HTR-8/SVneo (cell line): ENCODE measurements around the gene C2orf69.

Experiments used
- DNase-seq: peaks from one replicate; pipeline ENCODE4 v3.0.0; 2011; ENCODE audit warnings: low spot score, mixed read lengths; ENCODE audit not compliant: insufficient read length
- FAIRE-seq: peaks from 2 replicates; lab custom pipeline; 2011; peaks lifted over from hg19 to GRCh38; lab: Jason Lieb, UNC

C2orf69 gene, protein sequence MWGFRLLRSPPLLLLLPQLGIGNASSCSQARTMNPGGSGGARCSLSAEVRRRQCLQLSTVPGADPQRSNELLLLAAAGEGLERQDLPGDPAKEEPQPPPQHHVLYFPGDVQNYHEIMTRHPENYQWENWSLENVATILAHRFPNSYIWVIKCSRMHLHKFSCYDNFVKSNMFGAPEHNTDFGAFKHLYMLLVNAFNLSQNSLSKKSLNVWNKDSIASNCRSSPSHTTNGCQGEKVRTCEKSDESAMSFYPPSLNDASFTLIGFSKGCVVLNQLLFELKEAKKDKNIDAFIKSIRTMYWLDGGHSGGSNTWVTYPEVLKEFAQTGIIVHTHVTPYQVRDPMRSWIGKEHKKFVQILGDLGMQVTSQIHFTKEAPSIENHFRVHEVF

DNA sequence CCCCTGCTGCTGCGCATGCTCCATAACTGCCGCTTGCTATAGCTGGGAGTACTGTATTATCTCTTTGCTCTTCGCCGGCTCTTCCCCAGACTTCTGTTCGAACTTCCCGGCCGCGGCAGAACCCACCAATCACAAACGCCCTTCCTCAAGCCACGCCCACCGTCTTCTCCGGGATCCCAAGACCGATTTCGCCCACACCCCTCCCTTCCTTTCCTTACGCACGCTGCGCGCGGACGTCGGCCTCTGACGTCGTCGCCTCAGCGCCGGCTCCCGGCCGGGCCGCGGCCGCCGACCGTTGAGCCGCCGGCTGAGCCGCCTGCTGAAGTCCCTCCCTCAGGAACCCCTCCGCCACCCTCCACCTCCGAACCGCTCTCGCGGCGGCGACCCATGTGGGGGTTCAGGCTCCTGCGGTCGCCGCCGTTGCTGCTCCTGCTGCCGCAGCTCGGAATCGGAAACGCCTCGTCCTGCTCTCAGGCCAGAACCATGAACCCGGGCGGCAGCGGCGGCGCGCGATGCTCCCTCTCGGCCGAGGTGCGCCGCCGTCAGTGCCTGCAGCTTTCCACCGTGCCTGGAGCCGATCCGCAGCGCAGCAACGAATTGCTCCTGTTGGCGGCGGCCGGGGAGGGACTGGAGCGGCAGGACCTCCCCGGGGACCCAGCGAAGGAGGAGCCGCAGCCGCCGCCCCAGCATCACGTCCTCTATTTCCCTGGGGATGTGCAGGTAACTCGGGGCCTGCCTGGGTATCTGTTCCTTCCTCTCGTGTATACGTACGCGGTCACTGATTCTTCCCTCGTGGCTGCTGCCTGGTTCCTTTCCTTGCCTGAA, at the start of gene C2orf69:
Gene C2orf69, plus strand, starts transcription at position 242 of the 825 bp plus-strand sequence. Its CDS starts 146 bp downstream, at position 388.
- DNase-seq (peak; percentile 90), FAIRE-seq (peak; percentile 93)

DNA sequence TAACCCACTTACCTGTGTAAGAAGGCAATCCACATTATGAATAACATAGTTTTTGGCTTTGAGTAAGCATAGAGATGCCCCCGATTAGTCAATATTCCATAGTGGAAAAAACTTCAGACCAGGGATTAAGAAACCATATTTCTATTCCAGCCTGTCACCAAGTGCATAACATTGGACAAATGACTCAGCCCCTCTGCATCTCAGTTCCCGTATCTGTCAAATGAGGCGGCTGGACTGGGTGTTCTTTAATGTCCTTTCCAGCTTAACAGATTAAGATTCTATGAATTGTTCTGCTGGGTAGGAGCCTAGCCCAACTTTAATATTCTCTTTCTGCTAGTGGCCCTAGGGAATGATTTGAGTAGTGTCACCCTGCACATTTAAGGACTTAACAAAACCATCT, 48.3 kb upstream of the C2orf69 start:
- no peak for DNase-seq
- FAIRE-seq: no peak

DNA sequence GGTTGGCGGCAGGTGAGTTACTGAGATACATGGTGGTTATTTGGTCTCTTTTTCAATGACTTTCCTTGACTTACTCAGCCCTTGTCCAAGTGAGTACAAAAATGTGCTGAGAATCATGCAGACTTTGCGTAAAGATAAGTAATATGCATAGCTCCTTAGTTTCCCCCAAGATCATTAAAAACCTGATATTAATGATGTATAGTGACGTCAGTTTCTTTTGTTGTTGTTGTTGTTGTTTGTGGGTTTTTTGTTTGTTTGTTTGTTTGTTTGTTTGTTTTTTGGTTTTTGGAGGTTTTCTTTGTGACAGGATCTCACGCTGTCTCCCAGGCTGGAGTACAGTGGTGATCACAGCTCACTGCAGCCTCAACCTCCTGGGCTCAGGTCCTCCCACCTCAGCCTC, 45.2 kb upstream of the C2orf69 start:
- DNase-seq (no peak), FAIRE-seq (no peak)

DNA sequence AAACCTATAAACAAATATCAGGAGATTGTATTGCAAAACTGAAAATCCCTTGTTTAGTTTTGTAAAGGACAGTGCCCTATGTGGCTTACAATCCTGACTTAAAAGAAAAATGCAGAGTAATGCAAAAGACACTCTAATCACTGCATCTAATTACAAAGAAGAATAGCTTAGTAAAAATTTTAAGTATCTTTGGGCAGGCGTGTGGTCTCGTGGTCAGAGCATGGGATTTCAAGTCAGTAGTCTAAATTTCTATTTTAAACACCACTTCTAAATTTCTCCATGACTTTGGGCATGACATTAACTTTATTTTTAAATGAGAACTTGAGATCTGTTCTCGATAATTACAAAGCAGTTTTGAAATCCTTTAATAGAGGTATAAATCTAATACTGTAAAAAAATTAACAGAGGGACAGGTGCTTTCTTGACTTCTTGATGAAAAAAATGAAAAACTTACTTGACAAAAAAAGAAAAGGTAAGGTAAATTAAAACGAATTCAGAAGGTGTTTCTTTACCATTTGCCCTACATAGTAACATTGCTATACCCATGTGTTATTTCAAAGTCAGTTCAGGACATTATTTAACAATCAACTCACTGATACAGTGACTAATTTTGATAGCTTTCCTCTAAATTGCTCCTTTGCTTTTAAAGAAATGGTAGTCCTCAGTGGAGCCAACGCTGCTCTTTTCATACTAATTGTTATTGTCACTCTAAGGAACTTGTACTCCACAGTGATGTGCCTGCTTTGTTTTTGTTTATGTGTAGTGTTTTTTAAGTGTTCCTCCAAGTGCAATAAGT, 42.5 kb upstream of the C2orf69 start:
- no peak for FAIRE-seq
- DNase-seq: no peak

DNA sequence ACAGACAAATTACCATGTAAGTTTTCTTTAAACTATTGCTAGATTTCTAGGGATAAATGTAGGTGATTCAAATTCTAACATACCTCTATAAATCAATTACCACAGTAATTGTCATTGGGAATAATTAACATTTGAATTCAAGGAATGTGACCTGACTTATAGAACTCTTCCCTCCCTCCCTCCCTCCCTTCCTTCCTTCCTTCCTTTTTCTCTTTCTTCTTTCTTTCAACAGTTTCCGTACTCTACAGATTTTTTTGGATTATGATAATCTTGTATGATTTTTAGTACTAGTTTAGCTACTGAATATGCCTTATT, 41.9 kb upstream of the C2orf69 start:
- DNase-seq (no peak), FAIRE-seq (no peak)

DNA sequence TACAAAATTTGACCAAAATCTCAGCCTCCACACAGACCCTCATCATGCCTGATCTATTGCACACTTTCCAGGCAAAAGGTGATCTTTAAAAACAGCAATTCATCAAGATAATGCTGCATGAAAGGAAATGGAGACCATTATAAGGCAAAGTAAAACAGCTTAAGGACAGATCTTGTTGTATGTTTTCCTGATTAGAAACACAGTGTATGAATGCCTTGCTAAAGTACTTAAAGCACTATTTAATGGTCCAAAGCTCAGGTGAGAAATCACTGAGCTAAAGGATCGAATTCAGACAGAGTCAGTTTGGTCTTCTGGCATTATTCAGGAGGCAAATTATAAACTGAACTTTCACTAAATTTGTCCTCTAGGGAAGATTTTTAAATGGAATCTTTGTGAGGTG, 41.4 kb upstream of the C2orf69 start:
- no peak for DNase-seq
- FAIRE-seq: no peak

DNA sequence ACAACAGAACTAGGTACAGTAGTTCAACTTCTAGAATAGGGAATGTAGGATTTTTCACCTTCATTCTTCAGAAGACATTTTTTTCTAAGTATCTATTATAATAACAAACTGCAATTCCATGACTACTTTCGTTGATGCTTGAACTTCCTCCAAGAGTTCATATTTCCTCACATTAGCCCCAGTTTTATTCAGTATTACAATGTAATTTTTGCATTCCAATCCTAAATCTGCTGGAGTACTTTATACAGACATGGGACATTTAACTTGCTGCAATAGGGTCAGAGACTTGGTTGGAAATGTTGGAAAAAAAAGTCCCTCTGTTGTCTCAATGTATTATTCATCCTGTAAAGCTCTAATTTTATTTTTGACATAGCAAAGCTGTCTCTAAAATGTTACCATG, 40.5 kb upstream of the C2orf69 start:
- FAIRE-seq: no peak
- no peak for DNase-seq

DNA sequence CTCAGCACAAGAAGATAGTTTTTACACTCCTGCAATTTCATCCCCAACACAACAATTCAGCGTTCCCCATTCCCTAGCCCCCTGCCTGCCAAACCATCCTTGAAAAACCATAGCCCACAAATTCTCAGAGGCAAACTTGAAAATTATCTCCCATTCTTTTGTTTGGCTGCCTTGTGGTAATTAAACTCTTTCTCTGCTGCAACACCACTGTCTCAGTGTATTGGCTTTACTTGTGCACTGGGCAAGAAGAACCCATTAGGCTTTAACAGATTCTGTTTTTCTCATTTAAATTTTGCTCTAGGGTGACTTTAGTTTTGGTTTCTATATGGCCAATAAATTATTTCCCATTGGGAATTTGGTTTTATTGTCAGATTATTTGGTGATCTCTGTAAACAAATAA, 36.9 kb upstream of the C2orf69 start:
- DNase-seq: no peak
- no peak for FAIRE-seq

DNA sequence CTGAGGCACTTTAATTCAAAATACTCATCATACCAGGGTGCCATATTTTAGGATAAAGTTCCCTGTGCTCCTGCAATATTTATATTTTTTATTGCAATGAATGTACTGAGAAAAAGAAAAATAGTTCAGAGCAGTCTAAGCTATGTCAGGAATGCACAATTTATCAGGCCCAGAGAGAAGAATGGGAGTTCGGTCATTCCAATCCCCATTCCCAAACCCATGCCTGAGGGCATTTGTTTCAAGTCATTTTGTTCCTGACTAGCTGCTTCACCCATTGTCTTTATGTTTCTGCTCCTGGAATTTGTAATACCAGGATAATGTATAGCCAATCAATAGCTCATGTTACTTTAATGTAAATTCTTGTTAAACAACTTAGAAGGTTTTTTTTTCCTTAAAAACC, 35.7 kb upstream of the C2orf69 start:
- DNase-seq: peak; percentile 10
- no peak for FAIRE-seq

DNA sequence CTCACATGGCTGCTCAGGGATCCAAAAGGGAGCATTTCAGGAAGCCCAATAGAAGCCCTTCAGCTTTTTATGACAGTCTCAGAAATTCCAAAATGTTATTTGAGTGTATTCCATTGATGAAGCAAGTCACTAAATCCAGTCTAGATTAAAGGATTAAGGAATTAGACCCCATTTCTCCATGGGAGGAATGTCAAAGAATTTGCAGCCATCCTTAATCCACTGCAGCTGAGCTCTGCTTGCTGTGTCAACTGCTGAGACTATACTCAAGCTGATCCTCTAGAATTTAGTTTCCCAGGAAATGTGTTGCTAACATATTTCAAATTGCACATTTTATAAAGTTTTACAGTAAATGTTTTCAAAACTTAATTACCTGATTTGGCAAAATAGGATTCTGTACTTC, 28.4 kb upstream of the C2orf69 start:
- no peak for FAIRE-seq

DNA sequence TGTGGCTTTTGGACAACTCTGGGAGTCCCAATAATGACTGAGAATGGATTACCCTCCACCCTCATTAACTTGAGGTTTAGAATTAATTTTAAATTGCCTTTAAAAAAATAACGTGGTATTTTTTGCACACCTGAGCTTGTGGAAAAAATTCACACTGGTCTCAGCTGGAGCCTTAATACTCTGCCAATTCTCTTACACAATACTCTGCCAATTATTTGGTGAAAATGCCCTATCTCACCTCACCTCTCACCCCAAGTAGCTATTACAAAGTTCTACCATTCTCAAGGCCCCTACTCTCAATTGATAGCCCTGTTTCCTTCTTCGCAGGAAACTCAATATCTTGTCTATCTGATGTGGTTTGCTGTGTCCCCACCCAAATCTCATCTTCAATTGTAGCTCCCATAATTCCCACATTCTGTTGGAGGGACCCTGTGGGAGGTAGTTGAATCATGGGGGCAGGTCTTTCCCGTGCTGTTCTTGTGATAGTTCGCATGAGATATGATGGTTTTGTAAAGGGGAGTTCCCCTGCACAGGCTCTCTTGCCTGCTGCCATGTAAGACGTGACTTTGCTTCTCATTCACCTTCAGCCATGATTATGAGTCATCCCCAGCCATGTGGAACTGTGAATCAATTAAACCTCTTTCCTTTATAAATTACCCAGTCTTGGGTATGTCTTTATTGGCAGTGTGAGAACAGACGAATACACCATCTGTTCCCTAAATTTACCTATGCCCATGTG, 27.4 kb upstream of the C2orf69 start:
- no peak for DNase-seq
- no peak for FAIRE-seq

More for the DNA sequence above, 28.4 kb upstream of the C2orf69 start:
- DNase-seq: no peak

DNA sequence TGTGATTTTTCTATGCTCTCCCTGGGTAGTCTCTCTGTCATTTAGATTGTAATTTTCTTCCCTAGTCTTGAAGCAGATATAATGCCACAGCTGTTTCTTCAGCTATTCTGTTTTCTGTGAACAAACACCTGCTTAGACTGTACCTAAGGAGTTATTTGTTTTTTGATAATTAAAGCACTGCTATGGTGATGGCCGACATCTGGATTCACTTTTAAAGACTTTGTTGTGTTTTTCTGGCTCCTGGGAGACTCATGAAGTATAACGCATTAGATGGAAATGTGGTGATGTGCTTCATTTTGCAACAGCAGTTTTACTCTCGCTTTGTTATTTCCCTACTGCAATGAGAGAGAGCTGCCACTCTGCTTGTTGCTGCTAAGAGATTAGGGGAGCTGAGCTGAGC, 15.7 kb upstream of the C2orf69 start:
- no peak for FAIRE-seq
- DNase-seq: no peak

DNA sequence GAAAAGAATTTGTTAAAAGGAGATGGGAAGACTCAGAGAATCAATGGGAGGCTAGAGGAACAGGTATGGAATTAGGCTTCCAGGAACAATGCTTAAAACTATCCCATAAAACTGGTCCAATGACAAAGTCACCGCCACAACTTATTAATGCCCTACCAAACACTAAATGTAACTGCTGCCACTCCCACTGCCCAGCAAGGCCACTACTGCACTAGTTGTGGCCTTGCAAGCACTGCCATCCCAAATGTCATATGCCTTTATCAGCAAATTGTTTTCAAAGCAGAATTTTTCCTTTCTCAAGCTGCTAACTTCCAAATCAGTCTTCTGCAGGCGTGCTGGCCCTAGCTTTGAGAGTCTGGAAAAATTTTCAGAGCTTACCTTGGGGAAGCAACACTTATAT, 14.5 kb upstream of the C2orf69 start:
- DNase-seq (no peak), FAIRE-seq (no peak)

DNA sequence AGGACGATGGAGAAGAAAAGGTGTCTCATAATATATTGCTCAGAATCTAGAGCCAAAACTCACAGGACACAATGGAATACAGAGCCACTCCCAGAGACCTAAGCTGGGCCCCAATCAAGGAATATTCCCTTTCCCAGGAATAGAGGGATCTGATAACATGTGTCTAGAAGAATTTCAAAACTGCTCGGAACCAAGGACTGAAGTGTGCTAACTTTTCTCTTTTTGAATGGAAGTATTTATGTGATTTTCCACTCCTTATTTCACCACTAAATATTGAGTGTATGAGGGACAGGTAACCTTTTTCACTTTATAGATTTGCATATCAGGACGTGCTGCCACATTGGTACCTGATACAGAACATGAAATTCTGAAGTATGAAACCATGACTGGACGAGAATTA, 9.2 kb upstream of the C2orf69 start:
- DNase-seq (no peak), FAIRE-seq (no peak)

DNA sequence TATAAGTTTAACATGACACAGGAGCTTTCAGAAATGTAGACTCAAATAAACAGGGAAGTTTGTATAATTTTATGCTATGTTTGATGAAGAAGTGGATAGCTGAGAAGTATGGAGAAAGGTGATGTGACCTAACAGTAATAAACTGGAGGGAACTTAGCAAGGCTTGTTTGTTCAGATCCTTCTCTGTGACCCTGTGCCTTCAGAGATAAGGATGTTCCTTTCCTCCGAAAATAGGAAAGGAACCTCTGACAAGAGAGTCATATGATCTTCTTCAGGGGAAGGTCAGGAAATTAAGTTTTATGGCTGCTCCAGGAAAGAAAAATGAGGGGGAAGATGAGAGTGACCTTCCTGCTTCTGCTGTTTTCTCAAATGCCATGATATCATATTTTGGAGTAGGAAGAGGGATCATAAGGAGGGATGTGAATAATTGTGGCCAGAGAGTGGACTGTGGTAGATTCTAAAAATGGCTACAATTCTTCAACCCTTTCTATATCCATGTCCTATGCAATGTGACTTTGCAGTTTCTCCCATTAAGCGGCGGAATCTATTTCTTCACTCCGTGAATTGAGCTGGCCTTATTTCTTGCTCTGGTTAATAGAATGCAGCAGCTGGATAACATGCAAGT, 8.5 kb upstream of the C2orf69 start:
- no peak for FAIRE-seq
- no peak for DNase-seq

DNA sequence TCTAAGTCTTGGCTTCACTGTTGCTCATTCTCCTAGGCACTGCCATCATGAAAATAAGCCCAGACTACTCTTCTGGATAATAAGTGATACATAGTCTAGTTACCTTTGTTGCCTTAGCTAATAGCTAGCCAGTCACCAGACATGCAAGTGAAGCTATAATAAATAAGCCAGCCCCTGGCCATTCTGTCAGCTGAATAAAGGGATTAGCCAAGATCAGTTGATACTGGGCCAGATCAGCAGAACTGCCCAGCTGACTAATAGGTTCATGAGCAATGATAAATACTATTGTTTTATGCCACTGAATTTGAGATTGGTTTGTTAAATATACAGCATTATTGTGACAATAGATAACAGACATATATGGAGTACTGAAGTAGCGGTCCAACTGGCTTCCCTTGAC, 8.0 kb upstream of the C2orf69 start:
- FAIRE-seq (no peak), DNase-seq (no peak)

DNA sequence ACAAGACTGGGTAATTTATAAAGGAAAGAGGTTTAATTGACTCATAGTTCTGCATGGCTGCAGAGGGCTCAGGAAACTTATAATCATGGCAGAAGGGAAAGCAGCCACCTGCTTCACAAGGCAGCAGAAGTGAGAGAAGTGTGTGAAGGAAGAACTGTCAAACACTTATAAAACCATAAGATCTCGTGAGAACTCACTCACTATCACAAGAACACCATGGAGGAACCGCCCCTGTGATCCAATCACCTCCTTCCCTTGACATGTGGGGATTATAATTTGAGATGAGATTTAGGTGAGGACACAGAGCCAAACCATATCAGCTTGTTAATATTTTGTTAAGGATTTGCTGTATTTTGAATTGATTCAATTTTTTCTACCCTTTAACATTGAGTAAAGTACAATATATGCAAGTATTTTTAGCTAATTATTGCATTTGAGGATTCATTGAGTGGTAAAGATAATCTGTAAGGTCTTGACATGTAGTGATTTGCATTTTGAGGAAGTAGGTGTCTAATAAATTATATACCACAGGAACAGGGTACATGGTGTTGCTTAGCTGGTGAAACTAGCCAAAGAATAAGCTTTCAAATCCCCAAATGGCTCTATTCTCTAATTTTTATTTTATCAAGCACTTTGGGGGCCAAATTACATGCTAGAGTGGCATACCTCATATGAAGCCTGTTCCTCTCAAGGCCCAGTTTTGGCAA, 3.9 kb upstream of the C2orf69 start:
- no peak for DNase-seq
- FAIRE-seq: no peak

DNA sequence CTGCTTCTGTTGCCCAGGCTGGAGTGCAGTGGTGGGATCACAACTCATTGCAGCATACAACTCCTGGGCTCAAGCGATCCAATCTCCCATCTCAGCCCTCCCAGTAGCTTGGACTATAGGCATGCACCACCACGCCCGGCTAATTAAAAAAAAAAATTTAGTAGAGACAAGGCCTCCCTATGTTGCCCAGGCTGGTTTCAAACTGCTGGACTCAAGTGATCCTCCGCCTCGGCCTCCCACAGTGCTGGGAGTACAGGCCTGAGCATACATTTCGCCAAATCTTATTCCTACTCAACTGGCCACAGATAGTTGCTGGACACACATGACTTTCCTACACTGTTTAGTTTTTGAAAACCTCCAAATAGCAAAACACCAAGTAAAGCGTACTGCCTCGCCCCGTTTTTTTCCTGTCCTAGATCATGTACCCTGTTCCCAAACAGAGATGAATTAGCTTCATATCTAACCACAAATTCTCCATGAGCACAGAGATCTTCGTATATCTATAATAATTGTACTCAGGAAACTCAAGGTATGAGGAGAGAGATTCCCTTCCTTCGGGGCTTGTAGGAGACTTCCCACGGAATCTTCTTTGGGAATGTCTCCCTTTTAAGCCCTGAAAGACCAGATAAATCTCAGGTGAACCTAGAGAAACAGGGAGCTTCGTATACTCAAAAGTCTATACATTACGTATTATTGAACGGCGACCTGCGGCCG, 598 bp upstream of the C2orf69 start:
- DNase-seq (peak; percentile 1), FAIRE-seq (no peak)

DNA sequence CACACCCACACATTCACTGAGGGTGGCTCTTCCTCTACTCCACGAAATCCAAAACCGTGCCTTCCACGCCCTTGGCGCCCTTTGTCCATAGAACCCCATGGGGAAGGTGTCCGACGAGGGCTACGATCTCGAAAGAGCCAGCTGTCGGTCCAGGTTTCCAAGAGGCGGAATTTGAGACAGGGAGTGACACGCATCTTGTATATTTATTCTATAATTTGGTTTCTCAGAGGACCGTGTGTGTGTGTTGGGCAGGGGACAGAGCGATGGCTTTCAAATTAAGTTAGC, 726 bp downstream of the C2orf69 start:
- peak; percentile 20 for FAIRE-seq
- DNase-seq: no peak
